Retina (tissue), 1 donor: ENCODE data around the gene PCNX2.

Source experiments
- DNase-seq: peaks from one replicate; pipeline ENCODE4 v3.0.0-alpha.2; 2016

PCNX2 gene

GRCh38 chr1:232950197-232951176, 345.0 kb downstream of the PCNX2 start, which contains the start of gene NTPCR:
Gene NTPCR (plus strand): TSS chr1:232950611. CDS start chr1:232950711, 100 bp downstream.
- peak; percentile 97 for DNase-seq

GRCh38 chr1:232949636-232950196, 345.8 kb downstream of the PCNX2 start:
- DNase-seq, result no peak

DNA sequence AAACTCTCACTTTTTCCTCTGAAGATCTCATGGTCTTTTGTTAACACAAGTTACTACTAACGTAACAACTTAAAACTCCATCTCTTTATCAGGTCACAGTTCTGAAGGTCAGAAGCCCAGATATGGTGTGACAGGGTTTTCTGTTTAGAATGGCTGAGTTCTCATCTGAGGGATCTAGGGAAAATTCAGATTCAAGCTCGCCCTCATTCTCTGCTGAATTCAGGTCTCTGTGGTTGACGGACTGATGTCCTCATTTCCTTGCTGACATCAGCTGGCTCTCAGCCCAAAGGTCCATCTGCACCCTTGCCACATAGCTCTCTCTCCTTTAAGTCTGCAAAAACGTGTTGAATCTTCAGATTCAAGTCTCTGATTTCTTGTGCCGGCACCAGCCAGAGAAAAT, 351.2 kb downstream of the PCNX2 start:
- no peak for DNase-seq

DNA sequence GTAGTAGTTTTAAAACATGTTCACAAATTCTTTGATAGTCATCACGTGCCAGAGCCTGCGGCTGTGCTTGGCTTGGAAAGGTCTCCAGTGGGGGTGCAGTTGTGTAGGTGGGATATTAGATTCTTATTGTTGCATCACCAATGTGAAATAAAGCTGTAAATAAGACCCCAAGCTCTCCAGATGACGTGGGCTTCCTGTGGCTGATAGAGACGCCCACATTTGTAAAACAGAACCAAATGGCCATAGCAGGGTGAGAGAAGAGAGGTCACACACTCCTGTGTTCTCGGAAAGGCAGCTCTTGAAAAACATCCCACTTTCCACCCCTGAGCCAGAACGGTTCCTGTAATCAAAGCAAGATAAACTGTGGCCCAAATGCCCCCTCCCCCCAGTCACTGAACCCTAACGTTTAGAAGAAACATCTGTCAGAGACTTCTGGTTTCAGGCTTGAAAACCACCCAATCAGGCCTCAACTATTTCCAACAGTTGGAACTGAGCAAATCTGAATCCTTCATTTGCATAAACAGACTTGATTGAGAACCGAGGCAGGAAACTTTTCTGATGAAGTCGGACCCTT, 351.8 kb downstream of the PCNX2 start:
- no peak for DNase-seq

GRCh38 chr1:232942413-232943294, 352.9 kb downstream of the PCNX2 start:
- DNase-seq, result no peak

DNA sequence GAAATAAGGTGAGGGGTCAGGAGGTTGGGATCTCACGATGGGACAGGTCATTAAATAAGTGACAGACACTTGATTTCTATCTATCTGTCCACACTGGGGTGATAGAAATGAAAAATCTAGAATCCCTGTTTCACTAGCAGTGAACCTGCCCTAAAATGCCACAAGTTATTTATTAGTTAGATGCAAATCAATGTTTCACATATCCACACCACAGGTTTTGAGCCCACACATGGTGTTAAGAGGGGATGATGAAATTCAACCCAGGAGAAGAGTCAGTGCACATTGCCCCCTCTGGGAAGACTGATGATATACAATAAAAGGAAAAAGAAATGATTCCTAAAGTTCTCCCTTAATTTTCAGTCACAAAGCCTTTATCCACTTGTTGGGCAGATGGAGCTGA, 355.3 kb downstream of the PCNX2 start:
- DNase-seq, result no peak

DNA sequence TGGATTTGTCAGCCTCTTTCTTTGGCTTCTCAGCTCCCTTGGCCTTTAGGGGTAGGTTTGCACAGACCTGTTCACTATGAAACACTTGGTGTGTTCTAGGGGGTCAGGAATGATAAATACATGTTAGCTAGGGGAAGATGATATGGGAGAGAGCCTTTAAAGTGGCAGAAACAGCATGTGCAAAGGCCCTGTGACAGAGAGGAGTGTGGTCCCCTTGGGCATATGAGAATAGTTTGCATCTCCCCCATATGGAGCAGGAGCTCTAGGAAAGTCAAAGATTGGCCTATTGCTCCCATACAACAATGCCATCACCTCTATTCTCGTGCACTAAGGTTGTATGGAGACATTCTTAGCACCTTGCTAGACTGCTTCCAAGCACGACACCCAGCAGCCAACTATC, 355.8 kb downstream of the PCNX2 start:
- DNase-seq, result no peak

DNA sequence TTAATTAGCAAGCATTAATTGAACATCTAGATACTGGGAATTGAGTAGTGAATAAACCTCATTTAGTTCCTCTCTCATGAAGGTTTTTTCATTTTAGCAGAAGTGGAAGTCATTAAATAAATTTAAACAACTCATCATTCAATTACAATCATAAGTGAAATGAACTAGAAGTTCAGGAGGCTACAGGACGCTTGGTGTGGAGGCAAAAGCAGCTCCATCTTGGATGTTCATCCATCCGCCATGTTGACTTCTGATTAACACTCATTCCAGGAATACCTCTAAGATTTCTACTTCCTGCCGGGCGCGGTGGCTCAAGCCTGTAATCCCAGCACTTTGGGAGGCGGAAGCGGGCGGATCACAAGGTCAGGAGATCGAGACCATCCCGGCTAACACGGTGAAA, 356.6 kb downstream of the PCNX2 start:
- no peak for DNase-seq

- no peak for DNase-seq
Measured at GRCh38 chr1:232937741-232938375, 357.7 kb downstream of the PCNX2 start.

- DNase-seq, result no peak
Measured at GRCh38 chr1:232936941-232937340, 358.6 kb downstream of the PCNX2 start.
